HTR-8/SVneo (cell line): ENCODE results near the gene KIRREL1.

ENCODE experiments used
- DNase-seq: peaks from one replicate; pipeline ENCODE4 v3.0.0; 2011; ENCODE audit warnings: low spot score, mixed read lengths; ENCODE audit not compliant: insufficient read length
- FAIRE-seq: peaks from 2 replicates; lab custom pipeline; 2011; peaks lifted over from hg19 to GRCh38; lab: Jason Lieb, UNC

KIRREL1 gene

DNA sequence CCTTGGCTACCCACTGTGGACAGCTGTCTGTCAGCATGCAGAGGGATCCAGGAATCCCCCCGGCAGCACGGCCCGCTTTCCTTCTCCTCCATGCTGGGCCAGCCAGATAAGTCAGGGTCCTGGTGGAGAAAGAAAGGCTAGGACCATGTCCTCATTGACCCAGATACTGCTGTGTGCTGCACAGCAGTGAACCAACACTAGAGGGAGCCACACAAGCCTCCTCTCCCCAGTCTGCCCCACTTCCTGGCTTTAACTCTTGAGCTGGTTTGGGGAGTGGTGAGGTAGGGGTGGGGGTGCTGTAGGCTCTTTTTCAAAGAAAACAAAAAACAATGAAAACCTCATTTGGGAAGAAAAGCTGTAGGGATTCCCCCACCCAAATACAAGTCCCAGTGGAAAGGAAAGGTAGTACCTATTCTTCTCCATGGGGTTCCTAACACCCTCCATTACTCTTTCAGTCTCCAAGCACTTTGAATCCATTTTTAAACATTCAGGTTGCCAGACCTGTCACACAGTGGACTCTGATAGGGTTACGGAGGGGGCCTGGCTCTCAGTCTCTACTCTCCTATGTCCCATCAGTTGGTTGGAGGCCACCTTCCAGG is 102.4 kb downstream of the KIRREL1 start:
- peak; percentile 37 for DNase-seq
- FAIRE-seq = no peak

GRCh38 chr1:158098256-158098655 is 104.8 kb downstream of the KIRREL1 start:
- no peak for DNase-seq
- FAIRE-seq = no peak

- FAIRE-seq (no peak), DNase-seq (no peak)
Observed at GRCh38 chr1:158099185-158099584, 105.7 kb downstream of the KIRREL1 start.

DNA sequence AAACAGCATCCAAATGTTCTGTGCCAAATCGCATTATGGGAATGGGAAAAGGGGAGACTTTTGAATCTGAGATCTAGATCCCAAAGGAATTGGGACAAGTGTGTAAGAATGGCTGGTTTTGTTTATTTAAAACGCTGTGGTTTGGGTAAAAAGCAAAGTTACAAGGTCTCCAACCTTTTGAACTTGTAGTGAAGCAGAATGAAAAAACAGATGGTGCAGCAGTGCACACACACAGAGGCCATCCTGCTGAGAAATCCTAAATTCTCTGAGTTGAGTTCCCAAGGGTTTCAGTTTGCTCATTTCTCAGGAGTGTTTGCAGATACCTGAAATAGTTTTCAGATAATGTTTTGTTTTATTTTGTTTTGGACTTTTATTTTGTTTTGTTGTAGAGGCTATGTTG is 107.1 kb downstream of the KIRREL1 start:
- no peak for FAIRE-seq

DNA sequence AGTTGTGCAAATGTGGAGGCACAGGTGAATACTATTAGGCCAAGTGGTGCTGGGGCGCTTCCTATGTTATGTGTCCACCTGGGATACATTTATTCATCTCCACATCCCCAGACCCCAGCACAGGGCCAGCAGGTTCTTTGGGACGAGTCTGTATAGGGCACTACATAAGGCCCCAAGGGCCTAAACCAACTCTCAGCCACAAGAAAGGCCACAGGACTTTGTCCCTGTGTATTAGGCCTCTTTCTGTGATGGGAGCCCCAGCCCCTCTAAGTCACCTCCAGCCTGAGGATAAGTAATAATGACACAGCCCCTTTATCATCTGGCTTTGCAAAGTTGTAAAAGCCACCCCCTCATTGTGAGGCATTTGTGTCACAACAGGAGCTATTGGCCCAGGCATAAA is 108.0 kb downstream of the KIRREL1 start:
- DNase-seq (no peak), FAIRE-seq (no peak)

More for the DNA sequence above, 107.1 kb downstream of the KIRREL1 start:
- DNase-seq = no peak

- DNase-seq = peak; percentile 7
- FAIRE-seq = no peak
Observed at GRCh38 chr1:158101927-158102326, 108.5 kb downstream of the KIRREL1 start.

- FAIRE-seq (no peak), DNase-seq (no peak)
Observed at GRCh38 chr1:158102881-158103674, 109.6 kb downstream of the KIRREL1 start.

DNA sequence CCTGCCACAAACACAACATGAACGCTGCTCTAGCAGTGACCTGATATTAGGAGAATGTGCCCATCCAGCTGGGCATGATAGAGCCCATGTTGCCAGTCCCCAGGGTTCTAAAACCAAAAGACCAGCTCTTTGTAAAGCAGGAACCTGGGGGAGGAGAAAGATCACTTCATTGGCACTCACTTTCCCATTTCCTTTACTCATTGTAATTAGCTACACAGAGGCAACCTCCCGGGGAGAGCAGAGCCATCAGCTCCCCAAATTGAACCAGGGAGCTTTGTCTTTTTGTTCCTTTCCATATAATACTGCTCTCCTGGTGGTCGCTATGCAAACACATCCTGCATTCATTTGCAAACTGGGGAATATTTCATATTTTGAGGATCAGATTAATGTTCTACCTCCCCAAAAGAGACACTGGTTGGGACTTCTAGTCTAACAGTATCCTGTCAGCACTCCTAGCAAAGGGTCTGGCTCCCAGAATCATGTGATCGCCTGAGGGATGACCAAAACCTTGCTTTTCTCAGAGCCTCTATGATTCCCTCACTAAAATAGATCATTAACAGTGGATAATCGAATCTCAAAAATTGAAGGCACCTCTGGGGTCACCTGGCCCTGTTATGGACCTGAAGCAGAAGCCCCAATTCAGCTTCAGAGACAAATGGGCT is 110.5 kb downstream of the KIRREL1 start:
- no peak for FAIRE-seq
- DNase-seq = no peak

- no peak for FAIRE-seq
- no peak for DNase-seq
Observed at GRCh38 chr1:158104891-158105290, 111.4 kb downstream of the KIRREL1 start.

GRCh38 chr1:158105352-158106095 is 112.1 kb downstream of the KIRREL1 start:
- FAIRE-seq (no peak), DNase-seq (no peak)

DNA sequence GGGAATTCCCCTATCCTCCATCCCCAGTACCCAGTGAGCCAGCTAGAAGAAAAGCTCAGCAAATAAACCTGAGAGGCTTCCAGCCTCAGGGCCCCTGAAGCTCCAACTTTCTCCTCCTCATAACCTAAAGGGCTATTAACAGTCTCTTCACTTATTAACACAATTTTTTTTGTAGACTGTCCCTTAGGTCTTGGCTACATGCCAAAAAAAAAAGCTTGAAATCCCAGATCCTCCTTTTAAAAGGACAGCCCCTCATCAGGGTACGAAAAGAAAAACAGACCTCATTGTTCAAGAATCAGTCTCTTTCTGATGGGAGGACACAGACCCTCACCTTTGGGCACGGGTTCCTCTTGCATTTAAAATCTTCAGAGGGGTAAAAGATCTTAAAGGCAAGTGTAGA is 114.5 kb downstream of the KIRREL1 start:
- no peak for DNase-seq
- no peak for FAIRE-seq

DNA sequence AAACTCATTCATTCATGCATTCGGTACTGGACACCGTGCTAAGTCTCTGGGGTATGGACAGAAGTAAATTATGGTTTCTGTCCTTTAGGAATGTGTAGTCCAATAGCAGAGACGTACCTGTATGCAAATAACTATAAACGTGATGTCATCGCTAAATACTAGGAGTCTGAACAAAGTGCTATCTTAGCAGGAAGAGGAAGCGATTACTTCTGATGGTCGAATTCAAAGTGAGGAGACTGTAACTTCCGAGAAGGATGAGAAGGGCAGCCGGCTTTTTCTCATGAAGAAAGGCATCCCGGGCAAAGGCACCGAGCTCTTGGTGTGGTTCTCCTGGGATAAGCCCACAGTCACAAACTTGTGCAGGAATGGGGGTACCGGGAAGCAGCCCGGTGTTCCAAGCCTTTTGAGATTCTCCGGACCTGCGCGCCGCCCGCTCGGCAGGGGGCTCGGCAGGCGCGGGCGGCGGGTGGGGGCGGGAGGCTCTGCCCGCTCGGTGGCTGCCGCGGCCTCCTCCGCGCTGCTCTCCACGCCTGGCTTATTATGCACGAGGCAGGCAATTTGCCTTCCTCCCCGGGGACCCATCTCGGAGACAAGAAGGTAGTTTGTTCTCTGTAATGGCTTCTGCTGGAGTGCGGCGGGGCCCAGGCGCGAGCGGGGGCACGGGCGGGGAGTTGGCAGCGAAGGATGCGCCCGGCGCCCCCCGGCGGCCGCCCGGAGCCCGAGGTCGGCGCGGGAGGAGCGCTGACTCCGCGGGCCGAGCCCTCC is 119.7 kb downstream of the KIRREL1 start:
- FAIRE-seq = no peak
- peak; percentile 36 for DNase-seq

- FAIRE-seq (no peak), DNase-seq (no peak)
Observed at GRCh38 chr1:158113759-158114127, 120.3 kb downstream of the KIRREL1 start.

GRCh38 chr1:158115126-158115525 is 121.7 kb downstream of the KIRREL1 start:
- FAIRE-seq (no peak), DNase-seq (no peak)

- FAIRE-seq (no peak), DNase-seq (no peak)
Observed at GRCh38 chr1:158116311-158117167, 123.1 kb downstream of the KIRREL1 start.

- DNase-seq = peak; percentile 21
- no peak for FAIRE-seq
Observed at GRCh38 chr1:158117854-158118704, 124.6 kb downstream of the KIRREL1 start.

- no peak for DNase-seq
- no peak for FAIRE-seq
Observed at GRCh38 chr1:158118713-158119402, 125.4 kb downstream of the KIRREL1 start.
